Astrocyte of the hippocampus (primary cell): ENCODE measurements around the gene SPPL2C.
A peak's percentile ranks its signal among the peaks of the same experiment; 100 is the strongest.

Experiments used
- DNase-seq: peaks from one replicate; pipeline ENCODE4 v3.0.0; 2011; ENCODE audit warnings: low read depth, low spot score

SPPL2C gene, protein sequence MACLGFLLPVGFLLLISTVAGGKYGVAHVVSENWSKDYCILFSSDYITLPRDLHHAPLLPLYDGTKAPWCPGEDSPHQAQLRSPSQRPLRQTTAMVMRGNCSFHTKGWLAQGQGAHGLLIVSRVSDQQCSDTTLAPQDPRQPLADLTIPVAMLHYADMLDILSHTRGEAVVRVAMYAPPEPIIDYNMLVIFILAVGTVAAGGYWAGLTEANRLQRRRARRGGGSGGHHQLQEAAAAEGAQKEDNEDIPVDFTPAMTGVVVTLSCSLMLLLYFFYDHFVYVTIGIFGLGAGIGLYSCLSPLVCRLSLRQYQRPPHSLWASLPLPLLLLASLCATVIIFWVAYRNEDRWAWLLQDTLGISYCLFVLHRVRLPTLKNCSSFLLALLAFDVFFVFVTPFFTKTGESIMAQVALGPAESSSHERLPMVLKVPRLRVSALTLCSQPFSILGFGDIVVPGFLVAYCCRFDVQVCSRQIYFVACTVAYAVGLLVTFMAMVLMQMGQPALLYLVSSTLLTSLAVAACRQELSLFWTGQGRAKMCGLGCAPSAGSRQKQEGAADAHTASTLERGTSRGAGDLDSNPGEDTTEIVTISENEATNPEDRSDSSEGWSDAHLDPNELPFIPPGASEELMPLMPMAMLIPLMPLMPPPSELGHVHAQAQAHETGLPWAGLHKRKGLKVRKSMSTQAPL

DNA sequence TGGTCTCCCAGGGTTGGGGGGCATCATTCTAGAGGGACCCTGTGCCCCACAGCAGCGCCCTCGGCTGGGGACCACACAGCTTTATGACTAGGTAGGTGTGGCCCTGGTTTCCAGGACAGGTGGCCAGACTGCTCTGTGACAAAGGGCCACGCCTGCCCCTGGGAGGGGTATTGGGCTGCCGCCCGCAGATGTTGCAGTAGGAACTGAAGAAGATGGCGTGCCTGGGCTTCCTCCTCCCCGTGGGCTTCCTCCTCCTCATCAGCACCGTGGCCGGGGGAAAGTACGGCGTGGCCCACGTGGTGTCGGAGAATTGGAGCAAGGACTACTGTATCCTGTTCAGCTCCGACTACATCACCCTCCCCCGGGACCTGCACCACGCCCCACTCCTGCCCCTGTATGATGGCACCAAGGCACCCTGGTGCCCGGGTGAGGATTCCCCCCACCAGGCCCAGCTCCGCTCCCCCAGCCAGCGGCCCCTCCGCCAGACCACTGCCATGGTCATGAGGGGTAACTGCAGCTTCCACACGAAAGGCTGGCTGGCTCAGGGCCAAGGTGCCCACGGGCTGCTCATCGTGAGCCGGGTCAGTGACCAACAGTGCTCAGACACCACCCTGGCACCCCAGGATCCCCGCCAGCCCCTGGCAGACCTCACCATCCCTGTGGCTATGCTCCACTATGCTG, at the start of gene SPPL2C:
TSS of gene SPPL2C (plus strand) at position 187 of the 681 bp plus-strand sequence. CDS start at position 213, 26 bp downstream.
- no peak for DNase-seq

DNA sequence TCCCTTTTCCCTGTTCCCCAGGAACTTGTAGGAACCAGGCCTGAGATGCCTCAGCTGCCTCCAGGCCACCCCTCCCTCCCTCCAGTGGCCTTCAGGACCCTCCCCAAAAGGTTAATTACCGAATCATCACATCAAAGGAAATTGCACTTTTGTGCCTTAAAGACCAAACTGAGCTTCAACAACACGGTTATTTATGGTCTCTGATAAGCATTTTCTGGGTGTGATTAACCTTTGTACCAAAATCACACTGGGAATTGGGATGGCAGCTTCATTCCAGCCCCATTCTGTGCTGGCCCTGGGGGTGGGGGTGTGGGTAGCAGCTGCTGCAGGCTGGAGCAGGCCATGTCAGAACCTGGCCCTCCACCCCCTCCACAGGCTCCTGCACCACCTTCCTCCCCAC, 43.9 kb upstream of the SPPL2C start:
- DNase-seq: no peak

DNA sequence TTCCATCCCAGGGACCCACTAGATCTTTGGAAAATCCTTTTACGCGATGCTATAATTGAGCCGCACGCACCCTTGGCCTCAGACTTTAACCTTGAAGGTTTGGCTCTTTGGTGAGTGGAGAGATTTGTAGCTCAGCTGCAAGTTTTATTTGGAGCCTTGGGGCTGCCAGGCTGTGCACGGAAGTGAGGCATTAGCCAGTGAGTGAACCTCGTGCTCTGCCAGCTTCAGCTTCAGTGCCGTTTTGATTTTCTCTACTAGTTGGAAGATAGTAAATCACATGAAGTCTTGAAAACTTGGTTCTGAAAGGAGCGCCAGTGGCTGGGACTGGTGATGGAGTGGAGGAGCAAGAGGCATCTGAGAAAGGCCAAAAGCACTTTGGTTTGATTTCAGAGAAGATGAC, 43.3 kb upstream of the SPPL2C start:
- DNase-seq: no peak

DNA sequence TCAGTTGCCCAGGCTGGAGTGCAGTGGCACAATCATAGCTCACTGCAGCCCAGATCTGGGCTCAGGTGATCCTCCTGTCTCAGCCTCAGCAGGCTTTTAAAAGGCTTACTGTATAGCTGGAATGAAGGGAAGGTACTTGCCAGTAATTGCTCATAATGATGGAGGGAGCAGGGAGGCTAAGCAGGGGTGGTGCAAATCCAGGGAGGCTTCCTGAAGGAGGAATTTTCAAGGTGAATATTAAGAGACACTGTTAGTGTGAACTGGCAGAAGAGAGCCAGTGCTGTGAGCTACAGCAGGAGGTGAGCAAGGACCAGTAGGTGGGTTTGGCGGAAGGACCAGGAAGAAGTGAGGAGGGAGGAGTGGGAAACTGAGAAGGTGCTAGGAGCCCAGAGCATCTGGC, 35.8 kb upstream of the SPPL2C start:
- DNase-seq: no peak

DNA sequence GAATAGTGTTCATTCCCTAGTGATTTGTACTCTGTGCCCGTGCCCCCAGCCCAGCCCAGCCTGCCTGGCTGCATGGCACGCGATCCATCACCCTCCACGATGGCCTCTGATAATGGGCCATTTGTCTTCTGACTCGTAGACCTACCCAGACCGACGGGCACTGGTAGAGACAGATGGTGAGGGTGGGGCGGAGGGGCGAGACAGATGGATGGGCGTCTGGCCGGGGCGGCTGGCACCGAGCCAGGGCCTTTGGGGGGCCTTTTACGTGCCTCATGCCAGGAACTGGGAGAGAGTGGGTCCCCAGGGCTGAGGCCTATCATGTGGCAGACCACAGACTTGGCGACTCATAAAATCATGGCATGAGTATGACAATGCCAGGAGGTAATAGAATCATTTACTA, 35.2 kb upstream of the SPPL2C start:
- no peak for DNase-seq

DNA sequence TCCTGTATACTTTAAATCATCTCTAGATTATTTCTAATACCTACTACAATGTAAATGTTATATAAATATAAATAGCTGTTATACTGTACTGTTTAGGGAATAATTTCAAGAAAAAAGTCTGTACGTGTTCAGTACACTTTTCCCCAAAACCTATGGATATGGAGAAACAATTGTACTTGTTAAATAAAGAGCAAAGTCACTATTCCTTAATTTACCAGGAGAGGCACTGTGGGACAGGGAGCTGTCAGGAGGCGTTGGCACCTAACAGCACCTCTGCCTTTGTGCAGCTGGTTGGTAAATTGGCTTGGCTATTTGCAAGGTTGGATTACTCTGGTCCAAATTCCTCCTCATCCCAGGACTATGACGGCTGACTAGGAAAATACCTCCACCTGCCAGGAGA, 32.6 kb upstream of the SPPL2C start:
- DNase-seq: no peak

DNA sequence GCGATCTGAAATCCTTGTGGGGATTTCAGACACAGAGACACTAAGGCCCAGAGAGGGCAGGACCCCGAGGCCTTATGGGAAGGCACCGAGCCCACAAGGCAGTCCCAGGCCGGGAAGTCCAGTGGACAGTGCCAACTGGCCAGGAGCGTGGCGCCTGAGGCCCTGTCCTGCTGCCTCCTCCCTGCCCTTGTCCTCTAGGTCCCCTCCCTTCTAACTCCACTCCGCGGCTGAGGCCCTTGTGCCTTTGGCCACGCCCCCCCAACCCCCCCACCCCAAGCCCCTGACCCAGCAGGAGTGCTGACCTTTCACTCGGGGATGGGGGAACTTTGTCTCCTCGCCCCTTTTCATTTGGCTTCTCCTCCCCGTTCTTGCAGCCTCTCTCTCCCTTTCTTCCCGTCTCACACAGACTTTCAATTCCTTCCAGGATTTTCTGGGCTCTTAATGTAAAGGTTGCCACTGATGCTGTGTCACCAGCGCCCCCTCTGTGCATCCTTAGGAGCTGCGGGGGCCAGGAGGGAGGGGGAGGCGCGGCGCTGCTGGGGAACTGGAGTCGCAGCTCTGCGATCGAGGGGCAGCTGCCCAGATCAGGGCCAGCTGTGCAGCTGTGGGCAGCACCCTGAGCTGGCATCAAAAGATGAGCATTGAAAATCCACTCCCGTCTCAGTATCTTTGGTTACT, 31.5 kb upstream of the SPPL2C start:
- peak; percentile 7 for DNase-seq

DNA sequence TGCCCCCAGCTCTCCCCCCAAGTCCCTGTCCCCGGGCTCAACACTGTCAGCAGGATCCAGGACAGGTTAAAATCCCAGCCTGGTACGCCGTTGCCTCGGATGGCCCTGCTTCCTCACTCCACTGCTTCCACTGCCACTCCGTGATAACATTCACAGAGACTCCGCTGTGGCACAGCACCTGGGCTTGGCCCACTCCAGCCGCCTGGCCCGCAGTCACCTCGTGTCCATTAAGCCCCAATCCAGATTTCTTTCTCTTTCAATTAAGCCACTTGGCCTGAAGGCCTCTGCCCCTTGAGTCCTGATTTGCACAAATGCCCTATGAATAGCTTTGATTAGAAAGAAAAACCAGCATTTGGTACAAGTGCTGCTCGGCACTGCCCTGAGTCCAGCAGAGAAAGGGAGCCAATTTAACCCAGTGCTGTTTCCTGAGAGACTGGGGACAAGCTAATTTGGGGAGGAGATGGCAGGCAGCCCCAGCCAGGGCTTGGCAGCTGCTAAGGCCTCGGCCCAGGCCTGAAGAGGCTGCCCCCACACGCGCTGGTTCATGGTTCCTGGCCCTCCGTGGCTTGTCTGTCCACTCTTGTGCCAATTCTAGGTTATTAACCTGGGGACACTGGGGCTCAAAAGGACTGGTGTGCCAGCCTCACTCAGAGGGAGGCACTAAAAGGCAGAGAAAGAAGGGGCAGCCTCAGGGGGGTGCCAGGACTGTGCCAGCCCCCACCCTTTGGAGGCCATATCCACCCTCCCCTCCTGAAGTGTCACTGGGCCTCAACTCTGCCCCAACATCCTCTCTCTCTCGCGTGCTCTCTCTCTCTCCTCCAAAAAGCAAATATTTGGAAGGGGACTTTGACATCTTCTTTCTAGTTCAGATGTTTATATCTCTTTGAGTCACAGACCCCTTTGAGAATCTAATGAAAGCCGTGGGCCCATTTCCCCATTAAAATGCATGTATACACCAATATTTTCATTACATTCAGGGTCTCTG, 29.8 kb upstream of the SPPL2C start:
- DNase-seq: no peak

DNA sequence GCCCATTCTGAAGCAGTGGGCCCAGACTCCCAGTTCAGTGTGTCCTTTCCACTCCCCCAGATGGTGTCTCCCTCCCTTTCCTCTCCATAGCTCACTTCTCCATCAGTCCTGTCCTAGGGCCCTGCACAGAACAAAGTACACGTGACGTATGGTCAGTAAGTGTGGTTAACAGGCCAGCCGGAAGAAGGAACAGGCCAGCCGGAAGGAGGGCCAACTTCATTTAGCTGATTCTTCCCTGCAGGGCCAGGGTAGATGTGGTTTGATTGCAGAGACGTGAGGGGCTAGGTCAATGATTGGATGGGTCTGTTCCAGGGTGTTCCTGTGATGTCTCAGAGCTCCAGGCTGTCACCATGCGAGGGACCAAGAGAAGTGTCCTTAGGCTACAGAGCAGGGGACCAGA, 28.9 kb upstream of the SPPL2C start:
- no peak for DNase-seq

DNA sequence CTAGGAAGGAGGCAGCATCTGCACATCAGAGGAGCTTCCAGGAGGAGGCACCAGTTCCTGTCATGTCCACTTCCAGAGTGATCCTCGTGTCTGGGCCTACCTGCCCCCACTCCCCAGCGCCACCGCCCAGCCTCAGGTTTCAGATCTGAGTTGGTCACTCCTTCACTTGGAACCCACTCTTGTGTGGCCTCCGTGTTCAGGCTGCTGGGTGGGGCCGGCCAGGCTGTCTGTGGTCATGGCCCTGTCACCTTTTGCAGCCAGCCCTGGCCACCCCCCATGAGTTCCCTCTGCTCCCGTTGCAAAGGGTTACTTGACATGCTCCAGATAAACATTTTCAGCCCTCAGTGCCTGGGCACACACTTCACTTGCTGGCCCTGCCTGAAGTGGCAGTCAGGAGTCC, 26.6 kb upstream of the SPPL2C start:
- DNase-seq: no peak

DNA sequence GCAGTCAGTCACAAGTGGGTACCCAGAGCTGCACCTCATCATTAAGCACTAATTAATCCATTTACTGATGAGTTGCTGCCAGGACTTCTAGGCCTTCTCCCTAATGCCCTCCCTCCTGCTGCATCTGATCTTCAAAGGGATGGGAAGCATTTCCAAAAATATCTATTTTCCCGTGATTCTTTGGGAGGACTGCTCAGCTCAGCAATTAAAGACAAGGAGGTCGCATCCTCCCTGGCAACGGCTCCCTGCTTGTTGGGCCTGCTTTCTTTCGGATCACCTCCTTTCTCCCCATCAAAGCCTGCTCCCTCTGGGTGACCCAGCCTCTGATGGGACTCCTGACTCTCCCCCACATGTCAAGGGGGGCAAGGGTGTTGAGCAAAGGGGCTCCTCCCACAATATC, 26.0 kb upstream of the SPPL2C start:
- DNase-seq: no peak

DNA sequence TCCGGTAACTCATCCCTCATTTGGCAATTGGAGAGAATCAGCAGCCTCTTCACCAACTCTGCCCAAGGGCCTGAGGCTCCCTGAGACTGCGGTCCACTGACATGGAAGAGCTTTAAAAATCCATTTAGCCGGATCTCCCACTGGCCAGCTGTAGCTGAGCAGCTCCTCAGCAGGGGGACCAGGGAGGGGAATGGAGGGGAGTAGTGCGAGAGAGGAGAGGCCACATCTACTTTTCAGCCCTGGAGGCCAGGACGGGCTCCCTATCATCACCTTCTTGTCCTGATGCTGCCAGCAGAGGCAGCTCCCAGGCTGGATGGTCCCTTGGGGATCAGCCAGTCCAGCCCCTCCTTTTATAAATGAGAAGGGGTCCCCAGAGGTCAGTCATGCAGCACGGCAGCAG, 25.0 kb upstream of the SPPL2C start:
- DNase-seq: no peak

DNA sequence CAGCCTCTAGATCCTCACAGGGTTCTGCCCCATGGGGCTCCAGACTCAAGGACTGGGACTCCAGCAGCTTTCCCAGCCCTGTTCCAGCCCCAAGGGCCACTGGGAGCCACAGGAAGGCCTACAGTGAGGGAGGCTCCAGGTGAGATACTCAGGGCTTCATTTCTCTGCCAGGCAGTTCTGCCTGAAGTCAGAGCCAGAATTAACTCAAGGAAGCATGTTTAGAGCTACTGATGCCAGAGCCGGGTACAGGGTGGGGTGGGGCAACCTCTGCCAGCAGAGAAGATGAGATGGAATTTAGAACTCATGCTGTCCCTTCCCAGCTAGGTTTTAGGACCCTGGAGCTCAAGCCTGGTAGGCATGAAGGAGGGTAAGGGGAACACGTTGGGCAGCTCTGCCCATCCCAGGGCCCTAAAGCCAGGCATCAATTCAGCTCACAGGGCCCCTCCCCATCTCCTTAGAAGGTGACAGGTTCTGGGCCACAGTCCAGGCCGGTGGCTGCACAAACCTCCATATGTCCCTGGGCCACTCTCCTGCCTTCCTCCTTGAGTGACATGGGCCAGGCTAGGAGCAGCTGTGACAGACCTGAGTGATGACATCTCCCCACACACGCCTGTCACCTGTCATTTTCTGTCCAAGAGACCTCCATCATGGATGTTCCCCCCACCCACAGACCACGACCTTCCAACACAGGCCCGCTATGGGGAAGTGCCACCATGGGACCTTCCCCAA, 24.5 kb upstream of the SPPL2C start:
- no peak for DNase-seq

DNA sequence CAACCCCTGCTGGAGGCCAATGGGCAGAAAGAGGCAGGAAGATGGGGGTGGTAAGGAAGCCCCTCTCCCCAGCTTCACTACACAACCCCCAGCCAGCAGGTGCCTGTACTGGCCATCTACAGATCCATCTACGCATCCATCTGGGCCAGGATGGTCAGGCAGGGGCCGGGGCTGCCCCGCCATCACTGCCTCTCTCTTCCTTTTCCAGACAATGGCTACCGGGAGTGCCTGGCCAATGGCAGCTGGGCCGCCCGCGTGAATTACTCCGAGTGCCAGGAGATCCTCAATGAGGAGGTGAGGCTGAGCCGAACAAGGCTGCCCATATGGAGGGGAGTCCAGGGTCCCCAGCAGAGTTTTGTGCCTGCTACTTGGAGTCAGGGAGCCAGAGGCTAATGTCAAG, 23.5 kb upstream of the SPPL2C start:
- DNase-seq: no peak

DNA sequence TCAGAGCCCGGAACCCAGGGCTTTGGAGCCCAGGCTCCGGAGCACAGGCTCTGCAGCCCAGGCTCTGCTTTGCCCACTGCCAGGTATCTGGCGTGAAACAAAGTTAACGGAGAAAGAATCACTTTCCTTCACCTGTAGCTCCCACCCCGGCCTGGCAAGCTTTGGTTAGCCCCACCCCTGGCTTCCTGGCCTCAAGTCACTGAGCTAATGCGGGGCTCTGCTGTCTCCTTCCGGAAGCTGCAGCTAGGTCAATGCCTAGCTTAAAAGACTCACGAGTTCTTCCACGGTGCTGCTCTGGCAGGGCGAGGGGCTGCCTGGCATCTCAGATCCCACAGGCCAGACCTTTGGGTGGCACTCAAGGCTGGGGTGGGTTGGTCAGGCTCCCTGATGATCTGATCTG, 21.1 kb upstream of the SPPL2C start:
- DNase-seq: no peak

DNA sequence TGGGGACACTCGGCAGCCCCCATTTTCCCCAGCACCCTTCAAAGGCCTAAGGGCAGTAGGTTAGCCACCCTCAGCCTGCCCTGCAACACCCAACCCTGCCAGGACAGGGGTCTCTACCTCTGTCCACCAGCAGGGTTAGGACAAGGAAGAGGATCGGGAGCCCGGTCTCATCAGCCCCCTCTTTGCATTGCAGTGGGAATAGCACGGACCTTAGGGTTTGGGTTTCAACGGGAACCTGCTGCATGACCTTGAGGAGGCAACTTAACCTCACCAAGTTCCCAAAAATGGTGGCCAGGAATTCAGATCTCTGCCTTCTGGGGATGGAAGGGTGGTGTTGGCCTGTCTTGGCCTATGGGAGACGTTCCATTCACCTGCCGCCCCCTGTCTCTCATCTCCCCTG, 20.2 kb upstream of the SPPL2C start:
- no peak for DNase-seq

DNA sequence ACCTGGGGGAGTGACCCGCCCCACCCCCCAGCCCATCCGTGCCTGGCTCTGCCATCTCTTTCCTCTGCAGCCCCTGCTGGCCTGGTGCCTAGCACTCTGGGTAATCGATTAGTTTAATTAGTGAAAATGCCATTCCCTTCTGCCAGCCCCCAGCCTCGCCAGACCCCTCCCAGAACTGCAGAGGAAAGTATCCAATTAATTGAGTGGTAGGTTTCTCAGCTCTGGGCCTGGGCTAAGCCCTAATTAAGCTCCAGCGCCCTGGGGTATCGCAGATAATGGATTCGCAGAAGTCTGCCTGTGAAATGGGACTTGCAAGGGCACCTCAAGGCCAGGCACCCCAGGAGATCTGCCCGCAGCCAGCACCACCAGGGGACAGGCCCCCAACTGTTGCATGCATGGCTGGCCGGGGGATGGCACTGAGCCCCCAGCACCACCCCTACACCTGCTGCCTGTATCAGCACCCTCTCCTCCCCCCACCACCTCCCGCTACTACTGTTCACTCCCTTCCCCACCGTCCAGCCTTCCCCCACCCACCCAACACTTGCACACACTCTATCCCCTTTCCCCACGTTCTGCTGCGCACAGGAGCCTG, 19.7 kb upstream of the SPPL2C start:
- DNase-seq: no peak

DNA sequence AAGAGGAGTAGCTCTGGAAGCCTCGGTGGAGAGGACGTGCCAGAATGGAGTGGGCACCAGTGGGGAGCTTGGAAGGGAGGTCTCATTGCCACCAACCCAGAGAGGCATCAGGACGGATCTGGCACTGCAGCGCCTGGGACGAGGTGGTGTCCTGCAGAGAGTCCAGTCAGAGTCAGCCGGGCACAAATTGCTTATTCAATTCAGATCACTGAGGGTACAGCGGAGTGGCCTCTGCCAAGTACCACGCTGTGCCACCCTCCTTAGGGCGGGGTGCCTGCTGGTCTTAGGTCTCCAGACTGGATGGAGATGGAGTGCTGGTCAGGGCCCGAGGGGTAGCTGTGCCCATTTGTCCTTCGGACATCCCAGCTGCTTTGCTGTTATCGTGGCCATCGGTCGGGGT, 18.9 kb upstream of the SPPL2C start:
- no peak for DNase-seq

DNA sequence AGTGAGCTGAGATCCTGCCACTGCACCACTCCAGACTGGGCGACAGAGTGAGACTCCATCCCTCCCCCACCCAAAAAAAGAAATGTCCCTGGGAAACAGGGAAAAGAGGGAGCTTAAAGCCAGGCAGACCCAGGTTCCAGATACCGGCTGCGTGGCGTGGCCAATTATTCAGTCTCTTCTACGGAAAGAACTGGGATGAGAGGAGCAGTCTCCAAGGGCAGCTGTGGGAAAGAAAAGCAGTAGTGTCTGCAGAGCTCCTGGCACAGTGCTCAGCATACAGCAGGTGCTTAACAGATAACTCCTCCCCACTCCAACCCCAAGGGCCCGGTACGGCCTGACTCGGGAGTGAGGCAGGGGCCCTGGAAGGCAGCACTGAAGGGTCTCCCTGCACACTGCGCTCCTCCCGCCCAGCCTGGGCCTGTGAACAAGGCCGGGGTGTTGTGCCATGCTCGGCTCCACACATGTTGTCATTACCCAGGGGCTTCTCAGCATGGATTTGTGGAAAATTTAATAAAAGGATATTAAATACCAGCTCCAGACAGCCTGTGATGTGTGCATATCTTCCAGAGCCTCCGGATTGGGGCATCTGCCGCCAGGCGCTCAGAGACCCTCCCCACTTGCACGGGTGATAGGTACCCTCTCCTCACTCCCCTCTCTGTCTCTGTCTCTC, 17.6 kb upstream of the SPPL2C start:
- DNase-seq: no peak
